ENCODE data around the gene CRADD. TPM values are rescaled to one million over a fixed set of nuclear protein-coding genes. Genes with fewer than 3 reads are reported as not detected.

CRADD gene
- total RNA-seq, 6 experiments from 2014 or later, result 17.2 to 65.3 (median 30.8) TPM

DNA sequence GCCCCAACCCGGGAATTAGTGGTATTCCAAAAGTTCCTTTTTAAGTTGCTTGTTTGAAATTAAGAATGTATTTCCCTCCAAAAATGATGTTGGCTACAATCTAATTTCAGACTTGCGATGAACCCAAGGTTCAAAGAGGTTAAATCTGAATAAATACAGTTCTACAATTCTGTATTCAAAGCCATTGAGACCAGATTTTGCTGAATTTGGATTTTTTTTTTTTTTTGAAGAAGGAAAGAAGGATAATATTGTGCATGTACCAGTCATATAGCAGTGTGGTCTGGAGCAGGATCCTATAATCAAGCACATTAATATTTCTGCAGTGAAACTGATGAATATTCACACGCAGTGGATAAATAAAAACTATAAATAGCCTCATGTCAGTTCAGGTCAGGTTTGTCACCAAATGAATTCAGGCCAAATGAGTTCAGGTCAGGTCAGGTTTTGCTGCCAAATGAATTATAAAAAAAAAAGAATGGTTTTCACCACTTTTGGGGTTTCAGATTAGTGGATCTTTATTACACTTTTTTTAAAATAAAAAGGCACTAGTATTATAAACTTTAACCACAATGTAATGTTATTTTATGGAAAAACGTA, 69.5 kb downstream of the CRADD start:
- DNase-seq (no peak), ATAC-seq (no peak)
- intact Hi-C loops (cut with DNase I), result no loop called here
- Histone ChIP-seq H3K36me3 (no peaks in the 10 kb centered on the region), H3K4me1 (peaks cover 0 to 39% (median 13%) of the 10 kb centered on the region in 4 donors), H3K27ac (peak overlapping the region in 1 of 3 donors; percentile 9), H3K9me3 (no peaks in the 10 kb centered on the region), H3K27me3 (no peaks in the 10 kb centered on the region), H3K4me3 (no peak overlapping the region)
- TF ChIP-seq, protein P1, sequence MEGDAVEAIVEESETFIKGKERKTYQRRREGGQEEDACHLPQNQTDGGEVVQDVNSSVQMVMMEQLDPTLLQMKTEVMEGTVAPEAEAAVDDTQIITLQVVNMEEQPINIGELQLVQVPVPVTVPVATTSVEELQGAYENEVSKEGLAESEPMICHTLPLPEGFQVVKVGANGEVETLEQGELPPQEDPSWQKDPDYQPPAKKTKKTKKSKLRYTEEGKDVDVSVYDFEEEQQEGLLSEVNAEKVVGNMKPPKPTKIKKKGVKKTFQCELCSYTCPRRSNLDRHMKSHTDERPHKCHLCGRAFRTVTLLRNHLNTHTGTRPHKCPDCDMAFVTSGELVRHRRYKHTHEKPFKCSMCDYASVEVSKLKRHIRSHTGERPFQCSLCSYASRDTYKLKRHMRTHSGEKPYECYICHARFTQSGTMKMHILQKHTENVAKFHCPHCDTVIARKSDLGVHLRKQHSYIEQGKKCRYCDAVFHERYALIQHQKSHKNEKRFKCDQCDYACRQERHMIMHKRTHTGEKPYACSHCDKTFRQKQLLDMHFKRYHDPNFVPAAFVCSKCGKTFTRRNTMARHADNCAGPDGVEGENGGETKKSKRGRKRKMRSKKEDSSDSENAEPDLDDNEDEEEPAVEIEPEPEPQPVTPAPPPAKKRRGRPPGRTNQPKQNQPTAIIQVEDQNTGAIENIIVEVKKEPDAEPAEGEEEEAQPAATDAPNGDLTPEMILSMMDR (IDR thresholded peaks at IDR 0.05), result no peak
- TF ChIP-seq POLR2A (IDR thresholded peaks at IDR 0.05), result no peak
- WGBS (ENCODE audit: insufficient coverage, low coverage, low lambda C conversion rate, missing lambda C conversion rate), result 32% methylated on average over 4 of the region's 4 CpGs

DNA sequence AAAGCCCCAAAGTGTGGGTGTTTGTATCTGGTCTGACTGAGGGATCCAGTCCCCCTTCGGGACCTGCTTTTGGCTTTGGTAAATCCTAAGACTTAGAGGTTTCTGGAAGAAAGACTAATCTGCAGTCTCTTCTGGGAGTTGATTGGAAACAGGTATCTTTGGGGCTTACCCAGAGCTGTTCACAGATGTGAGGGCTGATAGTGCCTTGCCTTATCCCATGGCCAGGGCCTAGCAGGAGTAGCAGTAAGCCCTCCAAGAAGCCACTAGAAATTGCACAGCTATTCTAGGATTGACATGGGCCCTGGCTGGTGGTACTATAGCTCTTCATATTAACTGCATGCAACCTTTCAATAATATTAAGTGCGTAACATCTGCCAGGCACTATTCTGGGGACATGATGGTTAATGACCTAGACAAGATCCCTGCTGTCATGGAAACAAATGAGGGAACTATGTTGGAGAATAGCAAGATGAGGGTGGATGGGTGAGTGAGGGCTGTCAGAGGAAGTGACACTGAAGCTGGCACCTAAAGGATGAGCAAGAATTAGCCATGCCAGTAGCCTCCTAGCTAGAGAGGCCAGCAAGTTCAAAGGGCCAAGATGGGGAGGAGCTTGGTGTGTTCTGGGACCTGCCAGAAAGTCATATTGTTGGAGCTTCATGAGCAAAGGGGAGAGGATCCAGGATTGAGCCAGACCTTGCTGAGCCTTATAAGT, 71.7 kb downstream of the CRADD start:
- Histone ChIP-seq H3K9me3 (no peaks in the 10 kb centered on the region), H3K4me3 (no peak overlapping the region), H3K4me1 (peaks cover 0 to 37% (median 13%) of the 10 kb centered on the region in 4 donors), H3K27ac (peak overlapping the region in 2 of 3 donors; percentile 16 to 60), H3K36me3 (no peaks in the 10 kb centered on the region), H3K27me3 (no peaks in the 10 kb centered on the region)
- TF ChIP-seq, protein P1 (IDR thresholded peaks at IDR 0.05), result no peak
- TF ChIP-seq POLR2A (IDR thresholded peaks at IDR 0.05), result no peak
- intact Hi-C loops (cut with DNase I), result no loop called here
- no peak for DNase-seq
- ATAC-seq, result peak; percentile 54 to 79 (median 64)
- WGBS (ENCODE audit: insufficient coverage, low coverage, low lambda C conversion rate, missing lambda C conversion rate), result 92% methylated on average over 2 of the region's 2 CpGs

DNA sequence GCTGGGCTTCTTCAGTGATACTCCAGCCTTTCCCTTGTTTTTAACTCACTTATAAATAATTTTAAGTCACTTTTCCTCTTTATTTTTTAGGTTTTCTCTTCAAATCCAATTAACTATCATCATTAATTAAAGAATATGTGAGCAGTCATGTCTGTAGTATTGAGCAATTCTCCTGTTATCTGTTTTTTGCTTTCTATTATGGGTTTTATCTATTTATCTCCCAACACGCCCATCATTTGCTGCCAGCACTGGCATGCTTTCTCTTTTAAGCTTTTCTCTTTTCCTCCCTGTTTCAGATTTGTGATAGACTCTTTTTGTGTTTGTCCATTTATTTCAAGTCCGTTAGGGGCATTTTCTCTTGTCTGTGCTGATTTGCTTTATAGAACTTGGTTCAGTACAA, 72.3 kb downstream of the CRADD start:
- Histone ChIP-seq H3K27ac (peak overlapping the region in 2 of 3 donors; percentile 16 to 60), H3K9me3 (no peaks in the 10 kb centered on the region), H3K27me3 (no peaks in the 10 kb centered on the region), H3K36me3 (no peaks in the 10 kb centered on the region), H3K4me1 (peaks cover 0 to 37% (median 13%) of the 10 kb centered on the region in 4 donors), H3K4me3 (no peak overlapping the region)
- 18% methylated on average over 2 of the region's 2 CpGs for WGBS (ENCODE audit: insufficient coverage, low coverage, low lambda C conversion rate, missing lambda C conversion rate)
- intact Hi-C loops (cut with DNase I), result no loop called here
- DNase-seq, result no peak
- TF ChIP-seq, protein P1 (IDR thresholded peaks at IDR 0.05), result no peak
- no peak for TF ChIP-seq POLR2A (IDR thresholded peaks at IDR 0.05)
- ATAC-seq, result peak; percentile 41 to 61 (median 52)

DNA sequence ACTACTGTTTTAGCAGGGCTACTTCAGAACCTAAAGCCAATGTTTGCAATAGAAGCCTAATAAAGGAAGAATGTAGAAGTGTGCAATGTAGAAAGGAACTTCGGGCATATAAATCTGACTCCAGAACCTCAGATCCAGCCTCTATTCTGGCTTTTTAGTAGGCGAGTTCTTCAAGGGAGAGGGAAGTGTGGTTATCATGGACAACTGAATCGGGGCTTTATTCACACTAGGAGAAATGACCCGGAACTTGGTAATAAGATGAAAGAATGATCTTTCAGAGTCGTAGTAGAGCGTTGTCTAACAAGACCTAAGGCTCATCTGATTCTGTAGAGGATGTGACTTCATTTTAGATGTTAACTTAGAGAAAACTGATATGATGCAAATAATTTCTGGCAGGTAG, 72.9 kb downstream of the CRADD start:
- 84% methylated on average over 6 of the region's 6 CpGs for WGBS (ENCODE audit: insufficient coverage, low coverage, low lambda C conversion rate, missing lambda C conversion rate)
- DNase-seq, result no peak
- intact Hi-C loops (cut with DNase I), result no loop called here
- Histone ChIP-seq H3K4me3 (no peak overlapping the region), H3K27ac (peak overlapping the region in 2 of 3 donors; percentile 16 to 60), H3K9me3 (no peaks in the 10 kb centered on the region), H3K4me1 (peaks cover 0 to 37% (median 13%) of the 10 kb centered on the region in 4 donors), H3K36me3 (no peaks in the 10 kb centered on the region), H3K27me3 (no peaks in the 10 kb centered on the region)
- no peak for ATAC-seq
- TF ChIP-seq, protein P1 (IDR thresholded peaks at IDR 0.05), result no peak
- TF ChIP-seq POLR2A (IDR thresholded peaks at IDR 0.05), result no peak
